Measurements from ENCODE around the gene ELAVL4.

The ELAVL4 gene

DNA sequence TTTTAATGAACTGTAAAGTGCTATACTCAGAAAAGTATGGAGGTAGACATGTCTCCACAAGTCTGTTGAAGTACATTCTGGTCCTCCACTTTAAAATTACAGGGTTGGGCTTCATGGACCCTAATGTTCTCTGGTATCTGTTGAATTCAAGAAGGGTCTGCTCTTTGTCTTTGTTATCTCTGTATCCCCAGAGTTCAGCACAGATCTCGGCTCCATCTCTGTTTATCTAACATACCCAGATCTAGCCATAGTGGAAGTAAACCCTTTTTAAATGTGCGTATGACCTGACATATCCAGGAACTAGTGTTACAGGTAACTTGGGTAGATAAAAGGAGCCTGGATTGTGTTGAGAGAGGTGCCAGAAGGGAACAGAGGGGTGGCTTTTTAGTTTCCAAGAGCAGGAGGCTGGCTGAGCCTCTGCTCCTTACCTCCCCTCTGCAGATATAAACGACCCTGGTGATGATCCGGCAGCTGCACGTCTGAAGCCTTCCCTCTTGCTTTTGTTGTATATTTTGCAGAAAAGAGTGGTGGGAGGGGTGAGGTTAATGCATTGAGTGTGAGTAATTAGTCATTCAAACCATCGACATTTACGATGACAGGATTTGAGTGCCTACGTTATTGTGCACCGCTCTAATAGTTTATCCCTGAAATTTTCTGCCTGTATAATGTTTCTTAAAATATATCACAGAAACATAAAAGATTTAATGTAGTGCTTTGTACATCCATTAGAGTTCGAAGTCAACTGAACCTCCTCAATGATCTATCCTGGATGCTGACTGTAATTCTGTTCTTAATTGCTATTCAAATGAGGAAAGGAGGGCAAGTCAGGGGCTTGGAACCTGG is 30.8 kb downstream of the ELAVL4 start:
- Histone ChIP-seq H3K4me2 (no peak overlapping the region), H3K27me3 (no peaks in the 10 kb centered on the region), H3K4me1 (peaks cover 0 to 33% (median 24%) of the 10 kb centered on the region in 10 experiments; a peak in 13 of 20 replicates), H3K27ac (no peak overlapping the region), H3K36me3 (no peaks in the 10 kb centered on the region), H3K4me3 (no peak overlapping the region), H3K9me3 (replicated peaks in 1 of 11) (no peaks in the 10 kb centered on the region), H3K9ac (no peak overlapping the region), H4K20me1 (no peaks in the 10 kb centered on the region)
- no peak for TF ChIP-seq Cebpa-rat (IDR thresholded peaks at IDR 0.05)

- Histone ChIP-seq H3K4me1 (peaks cover 0 to 27% (median 18%) of the 10 kb centered on the region in 10 experiments; a peak in 13 of 20 replicates), H3K27ac (no peak overlapping the region), H3K4me2 (no peak overlapping the region), H3K9me3 (replicated peaks in 1 of 11) (no peaks in the 10 kb centered on the region), H3K36me3 (no peaks in the 10 kb centered on the region), H3K9ac (no peak overlapping the region), H3K27me3 (no peaks in the 10 kb centered on the region), H3K4me3 (no peak overlapping the region), H4K20me1 (no peaks in the 10 kb centered on the region)
- no peak for TF ChIP-seq Cebpa-rat (IDR thresholded peaks at IDR 0.05)
Measured at GRCh38 chr1:50140182-50140447, 31.4 kb downstream of the ELAVL4 start.

- Histone ChIP-seq H3K27ac (no peak overlapping the region), H4K20me1 (no peaks in the 10 kb centered on the region), H3K27me3 (no peaks in the 10 kb centered on the region), H3K4me3 (no peak overlapping the region), H3K9ac (no peak overlapping the region), H3K4me2 (no peak overlapping the region), H3K9me3 (replicated peaks in 1 of 11) (no peaks in the 10 kb centered on the region), H3K36me3 (no peaks in the 10 kb centered on the region), H3K4me1 (no peaks in the 10 kb centered on the region)
- no peak for TF ChIP-seq Cebpa-rat (IDR thresholded peaks at IDR 0.05)
Measured at GRCh38 chr1:50147191-50147850, 38.6 kb downstream of the ELAVL4 start.

GRCh38 chr1:50148142-50148923 is 39.6 kb downstream of the ELAVL4 start:
- Histone ChIP-seq H3K27me3 (no peaks in the 10 kb centered on the region), H3K36me3 (no peaks in the 10 kb centered on the region), H4K20me1 (no peaks in the 10 kb centered on the region)

DNA sequence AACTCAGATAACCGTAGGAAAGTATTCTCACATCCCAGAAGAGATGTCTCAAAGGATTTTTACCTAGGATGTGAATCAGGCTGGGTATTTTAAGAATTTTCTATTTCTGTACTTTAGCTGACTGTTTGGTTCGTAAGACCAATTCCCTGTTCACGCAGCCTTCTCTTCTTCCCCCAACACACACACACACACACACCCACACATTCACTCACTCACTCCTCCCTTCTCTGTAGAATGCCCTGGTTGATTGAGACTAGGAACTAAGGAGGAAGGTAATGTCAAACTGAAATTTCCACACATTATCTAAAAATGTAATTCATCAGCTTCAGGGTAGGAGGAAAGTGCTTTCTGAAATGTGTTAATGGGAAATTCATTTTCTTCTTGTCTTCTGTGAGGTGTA is 43.5 kb downstream of the ELAVL4 start:
- Histone ChIP-seq H3K27me3 (no peaks in the 10 kb centered on the region), H3K9ac (no peak overlapping the region), H3K36me3 (no peaks in the 10 kb centered on the region), H3K9me3 (replicated peaks in 1 of 11) (no peaks in the 10 kb centered on the region), H4K20me1 (no peaks in the 10 kb centered on the region), H3K4me3 (no peak overlapping the region), H3K4me1 (peaks cover 0 to 9% (median 0%) of the 10 kb centered on the region in 10 experiments; a peak in 2 of 20 replicates), H3K4me2 (no peak overlapping the region), H3K27ac (no peak overlapping the region)
- no peak for TF ChIP-seq Cebpa-rat (IDR thresholded peaks at IDR 0.05)

More at GRCh38 chr1:50148142-50148923, 39.6 kb downstream of the ELAVL4 start:
- no peak overlapping the region for H3K4me3 ChIP-seq
- H3K9ac ChIP-seq, result no peak overlapping the region
- H3K27ac ChIP-seq, result no peak overlapping the region
- H3K4me1 ChIP-seq, result no peaks in the 10 kb centered on the region
- H3K4me2 ChIP-seq, result no peak overlapping the region
- H3K9me3 ChIP-seq (replicated peaks in 1 of 11), result no peaks in the 10 kb centered on the region
- no peak for TF ChIP-seq Cebpa-rat (IDR thresholded peaks at IDR 0.05)

- Histone ChIP-seq H3K4me2 (no peak overlapping the region), H3K4me1 (peaks cover 0 to 9% (median 0%) of the 10 kb centered on the region in 10 experiments; a peak in 2 of 20 replicates), H3K9me3 (replicated peaks in 1 of 11) (no peaks in the 10 kb centered on the region), H4K20me1 (no peaks in the 10 kb centered on the region), H3K36me3 (no peaks in the 10 kb centered on the region), H3K9ac (no peak overlapping the region), H3K27ac (no peak overlapping the region), H3K27me3 (no peaks in the 10 kb centered on the region), H3K4me3 (no peak overlapping the region)
- no peak for TF ChIP-seq Cebpa-rat (IDR thresholded peaks at IDR 0.05)
Measured at GRCh38 chr1:50155541-50155940, 46.8 kb downstream of the ELAVL4 start.

DNA sequence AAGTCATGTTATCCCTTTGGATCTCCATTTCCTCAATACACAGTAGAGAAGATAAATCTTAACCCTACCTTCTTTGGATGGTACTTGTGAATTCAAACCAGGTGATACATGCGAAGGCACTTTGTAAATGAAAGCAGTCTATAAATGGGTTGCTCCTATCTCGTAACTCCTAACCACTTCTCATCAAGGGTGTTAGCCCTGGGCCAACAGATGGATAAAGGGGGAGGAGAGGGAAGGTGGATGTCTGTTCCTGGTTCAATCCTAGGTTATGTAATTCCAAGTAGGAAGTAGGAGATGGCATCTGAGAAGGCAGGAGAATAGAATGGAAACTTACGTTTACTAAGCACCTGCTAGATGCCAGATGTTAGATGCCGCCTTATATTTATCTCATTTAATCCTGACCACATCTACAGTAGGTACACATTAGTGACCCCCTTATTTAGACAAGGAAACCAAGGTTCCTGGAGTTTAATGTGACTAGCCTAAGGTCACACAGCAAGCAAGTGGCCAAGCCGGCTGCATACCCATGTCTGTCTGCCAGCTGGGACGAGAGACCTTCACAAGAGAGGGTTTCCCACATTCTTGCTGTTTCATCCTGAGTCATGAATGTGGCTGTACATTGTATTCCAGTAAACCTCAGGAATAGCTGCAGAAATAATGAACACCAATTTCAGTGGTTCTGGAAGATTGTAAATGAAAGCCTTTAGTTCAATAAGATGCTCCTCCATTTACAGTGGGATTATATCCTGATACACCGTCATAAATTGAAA is 47.7 kb downstream of the ELAVL4 start:
- Histone ChIP-seq H3K4me1 (peaks cover 0 to 9% (median 0%) of the 10 kb centered on the region in 10 experiments; a peak in 2 of 20 replicates), H4K20me1 (no peaks in the 10 kb centered on the region), H3K9me3 (replicated peaks in 1 of 11) (no peaks in the 10 kb centered on the region), H3K9ac (no peak overlapping the region), H3K27me3 (no peaks in the 10 kb centered on the region), H3K4me3 (no peak overlapping the region), H3K27ac (no peak overlapping the region), H3K4me2 (no peak overlapping the region), H3K36me3 (no peaks in the 10 kb centered on the region)
- TF ChIP-seq Cebpa-rat (IDR thresholded peaks at IDR 0.05), result no peak

DNA sequence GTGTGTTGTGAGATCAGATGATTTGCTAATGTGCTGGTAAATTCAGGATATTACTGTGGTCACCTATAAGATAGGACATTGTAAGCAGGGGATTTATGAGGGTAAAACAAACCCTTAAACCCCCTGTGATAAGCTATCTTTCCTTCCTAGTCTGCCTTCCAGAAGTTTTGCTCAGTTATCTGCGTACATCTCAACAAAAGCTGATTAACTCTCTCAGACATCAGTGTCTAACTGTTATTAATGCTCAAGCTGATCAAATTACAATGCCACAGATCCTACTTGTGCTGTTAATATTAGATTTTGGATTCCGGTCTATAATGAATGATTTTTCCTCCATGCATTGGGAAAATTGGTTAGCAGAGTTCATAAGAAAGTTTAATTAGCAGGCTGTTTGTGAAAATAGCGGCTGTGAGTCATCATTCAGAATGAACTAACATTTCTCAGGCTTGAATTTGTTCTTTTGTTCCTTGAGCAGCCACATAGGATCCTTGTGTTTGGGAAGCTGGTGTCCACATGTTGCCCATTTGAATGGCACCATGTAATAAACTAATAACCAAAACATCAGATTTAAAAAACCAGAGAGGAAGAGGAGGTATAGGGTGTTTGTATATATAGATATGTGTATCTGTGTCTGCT is 48.7 kb downstream of the ELAVL4 start:
- no peak overlapping the region for H3K27ac ChIP-seq
- TF ChIP-seq Cebpa-rat (IDR thresholded peaks at IDR 0.05), result no peak

More for the DNA sequence above, 48.7 kb downstream of the ELAVL4 start:
- Histone ChIP-seq H3K36me3 (no peaks in the 10 kb centered on the region), H3K27me3 (no peaks in the 10 kb centered on the region), H4K20me1 (no peaks in the 10 kb centered on the region), H3K9me3 (replicated peaks in 1 of 11) (no peaks in the 10 kb centered on the region), H3K4me3 (no peak overlapping the region), H3K4me1 (peaks cover 0 to 9% (median 0%) of the 10 kb centered on the region in 10 experiments; a peak in 2 of 20 replicates), H3K9ac (no peak overlapping the region), H3K4me2 (no peak overlapping the region)

All from BLaER1 treated with 17β-estradiol and CSF1 and Interleukin-3, amounts not matched to agents 10 nM and 100 nM (cell line).